Mesangial cell (primary cell): ENCODE measurements around the gene SNX21. TPM values are rescaled to one million over a fixed set of nuclear protein-coding genes. Genes with fewer than 3 reads are reported as not detected.

ENCODE experiments used
- total RNA-seq: library from RNA; depleted of rRNA; stranded (reverse); fragments of >200 nt; gene quantifications from 2 replicates; pipeline ENCODE4 v1.2.3, GENCODE V29; 2015

SNX21 gene, protein sequence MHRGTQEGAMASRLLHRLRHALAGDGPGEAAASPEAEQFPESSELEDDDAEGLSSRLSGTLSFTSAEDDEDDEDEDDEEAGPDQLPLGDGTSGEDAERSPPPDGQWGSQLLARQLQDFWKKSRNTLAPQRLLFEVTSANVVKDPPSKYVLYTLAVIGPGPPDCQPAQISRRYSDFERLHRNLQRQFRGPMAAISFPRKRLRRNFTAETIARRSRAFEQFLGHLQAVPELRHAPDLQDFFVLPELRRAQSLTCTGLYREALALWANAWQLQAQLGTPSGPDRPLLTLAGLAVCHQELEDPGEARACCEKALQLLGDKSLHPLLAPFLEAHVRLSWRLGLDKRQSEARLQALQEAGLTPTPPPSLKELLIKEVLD
- total RNA-seq: 31.1 and 40.7 TPM in 2 replicates

DNA sequence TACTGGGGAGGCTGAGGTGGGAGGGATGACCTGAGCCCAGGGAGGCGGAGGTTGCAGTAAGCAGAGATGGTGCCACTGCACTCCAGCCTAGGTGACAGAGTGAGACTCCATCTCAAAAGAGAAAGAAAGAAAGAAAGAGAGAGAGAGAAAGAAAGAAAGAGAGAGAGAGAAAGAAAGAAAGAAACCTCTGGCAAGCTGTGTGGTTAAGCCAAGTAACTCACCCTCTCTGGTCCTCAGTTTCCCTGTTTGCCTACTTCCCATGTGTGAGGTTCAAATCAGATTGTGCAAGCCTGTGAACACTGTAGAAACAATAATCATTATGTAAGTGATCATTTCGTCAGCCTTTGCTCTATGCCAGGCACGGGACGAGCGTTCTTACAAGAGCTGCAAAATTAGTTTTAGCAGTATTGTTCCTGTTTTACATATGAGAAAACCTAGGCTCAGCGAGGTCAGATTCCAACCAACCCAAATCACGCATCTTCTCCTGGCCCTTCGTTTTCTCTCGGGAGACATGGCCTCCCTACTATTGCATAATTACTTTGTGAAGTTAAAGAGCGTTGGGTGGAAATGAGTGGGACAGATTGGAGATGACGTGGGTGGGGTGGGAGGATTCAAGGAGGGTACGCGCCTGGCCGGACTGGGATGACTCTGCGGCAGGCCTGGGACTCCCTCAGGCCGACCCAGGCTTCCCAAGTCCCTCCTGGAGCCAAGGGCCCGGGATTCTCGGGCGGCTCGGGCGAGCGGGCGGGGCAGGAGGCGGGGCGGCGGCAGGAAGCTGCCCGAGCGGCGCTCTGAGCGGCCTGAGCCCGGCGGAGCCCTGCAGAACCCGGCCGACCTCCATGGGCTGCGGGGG, at the start of gene SNX21:
Gene SNX21, plus strand, starts transcription at position 770 of the 853 bp plus-strand sequence. CDS start 121 bp downstream, outside the sequence.

DNA sequence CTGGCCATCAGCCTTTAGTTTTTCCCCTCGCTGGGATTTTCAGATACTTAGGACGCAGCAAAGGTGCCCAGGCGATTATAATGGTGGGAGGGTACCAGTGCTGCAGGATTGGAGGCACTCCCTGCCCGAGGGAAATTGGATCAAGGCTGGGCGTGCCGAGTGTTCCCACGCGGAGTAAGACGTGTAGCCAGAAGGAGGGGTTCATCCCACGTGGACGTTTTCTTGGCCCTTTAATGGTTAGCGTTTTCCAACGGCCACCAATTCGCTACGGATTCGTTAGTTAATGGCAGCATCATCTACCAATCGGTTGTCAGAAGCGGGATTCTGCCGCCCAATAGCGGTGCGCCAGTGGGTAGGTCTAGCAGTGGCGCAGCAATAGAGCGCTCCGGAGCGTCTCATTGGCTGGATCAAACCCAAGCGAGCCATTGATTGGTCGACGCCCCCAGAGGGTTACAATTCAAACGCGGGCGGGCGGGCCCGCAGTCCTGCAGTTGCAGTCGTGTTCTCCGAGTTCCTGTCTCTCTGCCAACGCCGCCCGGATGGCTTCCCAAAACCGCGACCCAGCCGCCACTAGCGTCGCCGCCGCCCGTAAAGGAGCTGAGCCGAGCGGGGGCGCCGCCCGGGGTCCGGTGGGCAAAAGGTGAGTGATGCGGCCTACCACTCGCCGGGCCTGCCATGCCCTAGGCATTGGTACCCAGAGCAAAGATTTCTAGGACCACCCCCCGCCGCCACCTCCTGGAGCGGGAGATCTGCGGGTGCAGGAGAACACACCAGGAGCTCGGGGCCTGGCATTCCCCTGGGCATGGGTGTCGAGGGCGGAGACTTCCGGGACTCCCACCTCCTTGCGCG, 21.2 kb upstream of the SNX21 start, which contains the start of gene UBE2C:
Gene UBE2C, plus strand, starts transcription at position 488 of the 849 bp plus-strand sequence. Its CDS starts 52 bp downstream, at position 540.

DNA sequence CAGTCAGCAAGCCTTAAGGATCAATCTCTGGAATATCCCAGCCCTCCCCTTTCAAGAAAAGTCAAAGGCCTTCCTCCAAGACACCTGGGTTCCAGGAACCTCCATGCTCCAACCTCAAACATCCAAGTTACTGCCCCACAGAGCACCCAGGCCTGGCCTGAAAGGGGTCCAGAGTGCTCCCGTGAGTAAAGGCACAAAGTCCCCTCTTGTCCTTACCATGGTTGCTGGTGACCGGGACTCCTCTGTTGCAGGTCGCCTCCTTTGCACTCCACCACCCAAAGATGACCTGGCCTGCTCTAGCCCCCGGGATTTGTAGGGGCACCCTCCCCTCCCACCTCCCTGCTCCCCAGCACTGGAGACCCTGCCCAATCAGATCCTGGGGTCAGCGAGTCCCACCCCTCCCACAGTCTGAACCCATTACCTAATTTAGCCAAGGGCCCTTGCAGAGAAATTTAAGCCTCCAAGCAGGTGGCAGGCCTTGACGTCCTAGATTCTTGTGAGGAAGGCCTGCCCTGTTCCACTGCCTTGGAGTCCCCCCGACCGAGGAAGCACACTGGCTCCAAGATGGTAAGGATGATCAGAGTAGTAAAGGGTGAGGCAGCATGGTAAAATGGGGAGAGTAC, 6.5 kb upstream of the SNX21 start, which contains the start of gene TNNC2:
Gene TNNC2, minus strand, starts transcription at position 283 of the 623 bp plus-strand sequence. Its CDS starts 64 bp downstream, at position 219.

DNA sequence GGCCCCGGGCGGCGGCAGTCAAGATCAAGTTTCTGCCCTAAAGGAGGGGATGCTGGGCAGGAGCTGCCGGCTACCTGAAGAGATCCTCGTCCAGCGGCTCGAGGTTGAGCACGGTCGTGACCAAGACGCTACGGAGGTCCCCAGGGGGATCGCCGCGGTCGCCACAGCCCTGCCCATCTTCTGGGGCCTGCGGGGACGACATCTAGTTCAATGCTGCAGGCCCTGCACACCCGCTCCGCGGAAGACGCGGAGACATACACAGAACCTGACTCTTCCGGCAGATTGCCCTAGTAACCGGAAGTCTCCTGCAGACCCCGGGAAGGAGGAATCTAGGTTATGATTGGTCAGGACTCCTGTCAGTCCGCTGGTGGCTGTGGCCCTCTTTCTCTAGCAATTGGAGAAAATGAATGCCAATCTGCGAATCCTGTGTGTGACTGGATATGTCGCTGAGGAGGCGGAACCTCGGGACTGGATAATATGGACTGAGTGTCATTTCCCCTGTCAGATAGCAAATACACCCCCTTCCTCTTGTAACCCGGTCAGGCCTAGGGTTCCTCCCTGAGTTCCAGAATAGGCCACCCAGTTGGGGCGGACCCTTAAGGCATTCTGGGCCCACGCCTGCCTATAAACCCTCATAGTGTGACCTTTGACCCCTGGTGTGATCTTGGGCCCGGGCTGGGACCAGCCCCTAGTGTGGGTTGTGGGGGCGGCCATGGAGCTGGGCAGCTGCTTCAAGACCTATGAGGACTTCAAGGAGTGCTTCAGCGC, 23.7 kb downstream of the SNX21 start, which contains the start of the genes ACOT8 and ZSWIM3:
Gene ACOT8, minus strand, starts transcription at position 279 of the 768 bp plus-strand sequence. Its CDS starts 77 bp downstream, at position 202.
Gene ZSWIM3, plus strand, starts transcription at position 501 of the 768 bp plus-strand sequence. Its CDS starts 212 bp downstream, at position 713.

DNA sequence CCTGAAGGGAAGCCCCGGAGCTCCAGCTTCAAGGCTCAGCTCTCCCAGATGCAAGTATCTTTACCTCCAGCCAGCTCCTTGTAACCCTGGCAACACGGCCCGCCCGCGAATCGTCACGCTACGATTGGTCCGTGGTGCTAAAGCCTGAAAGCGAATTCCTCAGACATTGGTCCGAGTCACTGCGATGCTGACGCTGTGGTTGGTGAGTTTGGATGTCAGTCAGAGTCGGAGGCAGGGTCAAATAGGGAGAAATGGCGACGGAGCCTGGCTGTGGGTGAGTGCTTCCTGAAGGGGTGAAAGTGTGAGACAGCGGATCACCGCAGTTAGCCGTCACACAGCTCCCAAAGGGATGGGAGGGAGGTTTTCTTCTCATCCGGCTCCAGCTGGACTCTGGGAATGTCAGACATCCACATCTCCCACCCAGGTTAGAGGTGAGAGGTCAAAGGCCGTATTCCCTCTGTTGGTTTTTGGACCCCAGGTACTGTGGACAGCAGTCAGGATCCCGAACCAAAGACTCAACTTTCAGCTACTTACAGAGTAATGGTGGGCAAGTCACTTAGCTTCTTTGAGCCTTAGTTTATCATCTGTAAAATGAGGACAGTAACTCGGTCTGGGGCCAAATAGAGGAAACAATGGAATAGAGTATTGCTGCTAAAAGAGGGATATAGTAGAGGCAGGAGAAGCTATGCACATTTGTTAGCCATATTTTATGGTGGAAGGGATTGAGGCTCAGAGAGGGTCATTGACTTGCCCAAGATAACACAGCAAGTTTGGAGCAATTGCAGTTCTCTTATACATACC, 47.6 kb downstream of the SNX21 start, which contains the start of gene ZSWIM1:
Gene ZSWIM1, plus strand, starts transcription at position 240 of the 801 bp plus-strand sequence. CDS start 1,366 bp downstream, outside the sequence.

DNA sequence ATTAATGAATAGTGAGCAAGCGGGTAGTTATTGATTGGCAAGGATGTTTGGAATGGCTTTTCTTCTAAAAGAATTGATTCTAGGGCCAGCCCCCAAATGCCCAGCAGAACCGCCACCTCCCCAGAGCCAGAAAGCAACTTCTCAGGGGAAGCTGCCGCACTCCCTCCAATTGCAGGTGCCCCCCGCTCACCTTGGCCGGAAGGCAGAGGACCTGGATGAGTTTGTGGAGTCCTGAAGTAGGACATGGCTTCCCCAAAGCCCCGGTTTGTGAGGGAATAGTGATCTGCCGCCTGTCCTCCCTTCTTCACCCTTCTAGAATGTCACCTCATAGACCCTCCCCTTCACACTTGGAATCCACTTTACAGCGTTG, 53.7 kb downstream of the SNX21 start, which contains the start of gene SPATA25:
Gene SPATA25, minus strand, starts transcription at position 277 of the 370 bp plus-strand sequence. Its CDS starts 32 bp downstream, at position 245.

DNA sequence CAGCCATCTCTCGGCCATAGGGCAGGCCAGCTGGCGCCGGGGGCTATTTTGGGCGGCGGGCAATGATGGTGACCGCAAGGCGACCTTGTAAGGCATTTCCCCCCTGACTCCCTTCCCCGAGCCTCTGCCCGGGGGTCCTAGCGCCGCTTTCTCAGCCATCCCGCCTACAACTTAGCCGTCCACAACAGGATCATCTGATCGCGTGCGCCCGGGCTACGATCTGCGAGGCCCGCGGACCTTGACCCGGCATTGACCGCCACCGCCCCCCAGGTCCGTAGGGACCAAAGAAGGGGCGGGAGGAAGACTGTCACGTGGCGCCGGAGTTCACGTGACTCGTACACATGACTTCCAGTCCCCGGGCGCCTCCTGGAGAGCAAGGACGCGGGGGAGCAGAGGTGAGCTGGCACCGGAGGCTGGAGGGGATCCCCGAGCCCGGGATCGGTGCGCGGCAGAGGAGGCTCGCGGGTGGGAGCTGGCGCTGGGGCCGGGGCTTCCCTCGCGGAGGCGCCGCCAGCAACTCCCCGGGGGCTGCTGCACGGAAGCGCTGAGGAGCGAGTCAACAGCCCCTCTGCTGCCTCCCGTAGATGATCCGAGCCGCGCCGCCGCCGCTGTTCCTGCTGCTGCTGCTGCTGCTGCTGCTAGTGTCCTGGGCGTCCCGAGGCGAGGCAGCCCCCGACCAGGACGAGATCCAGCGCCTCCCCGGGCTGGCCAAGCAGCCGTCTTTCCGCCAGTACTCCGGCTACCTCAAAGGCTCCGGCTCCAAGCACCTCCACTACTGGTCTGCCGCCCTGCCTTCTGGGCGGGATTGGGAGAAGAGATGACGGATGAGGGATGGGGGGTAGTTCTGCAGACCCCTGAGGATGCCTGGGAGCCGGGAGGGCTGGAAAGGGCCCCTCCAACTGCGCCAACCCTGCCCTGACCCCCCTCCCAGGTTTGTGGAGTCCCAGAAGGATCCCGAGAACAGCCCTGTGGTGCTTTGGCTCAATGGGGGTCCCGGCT, 57.7 kb downstream of the SNX21 start, which contains the start of the genes CTSA and NEURL2:
Gene CTSA, plus strand, starts transcription at position 351 of the 999 bp plus-strand sequence. Its CDS starts 234 bp downstream, at position 585.
Gene NEURL2, minus strand, starts transcription at position 224 of the 999 bp plus-strand sequence. Its CDS starts 217 bp downstream, at position 7.

Other genes starting within 250 kb of the SNX21 start
- gene WFDC10A, start 204.1 kb upstream of the SNX21 start, total RNA-seq: not detected in 2 replicates
- not detected in 2 replicates for gene WFDC9, start 202.5 kb upstream of the SNX21 start, total RNA-seq
- gene WFDC11, start 163.6 kb upstream of the SNX21 start, total RNA-seq: not detected in 2 replicates
- gene WFDC13, start 131.8 kb upstream of the SNX21 start, total RNA-seq: not detected in 2 replicates
- gene WFDC10B, start 128.8 kb upstream of the SNX21 start, total RNA-seq: not detected in 2 replicates
- not detected in 2 replicates for gene SPINT4, start 111.5 kb upstream of the SNX21 start, total RNA-seq
- gene WFDC3, start 41.9 kb upstream of the SNX21 start, total RNA-seq: 1.1 TPM in 1 of 2 replicates, not detected in the other
- gene DNTTIP1, start 41.8 kb upstream of the SNX21 start, total RNA-seq: 24.7 and 36.3 TPM in 2 replicates
- 20.9 and 425 TPM in 2 replicates for gene UBE2C, start 21.2 kb upstream of the SNX21 start, total RNA-seq
- gene TNNC2, start 6.5 kb upstream of the SNX21 start, total RNA-seq: not detected in 2 replicates
- 36.0 and 46.5 TPM in 2 replicates for gene ACOT8, start 23.6 kb downstream of the SNX21 start, total RNA-seq
- 2.6 and 3.5 TPM in 2 replicates for gene ZSWIM3, start 23.8 kb downstream of the SNX21 start, total RNA-seq
- 14.7 and 17.7 TPM in 2 replicates for gene ZSWIM1, start 47.4 kb downstream of the SNX21 start, total RNA-seq
- gene SPATA25, start 53.8 kb downstream of the SNX21 start, total RNA-seq: 0.16 and 1.1 TPM in 2 replicates
- 2.8 and 9.5 TPM in 2 replicates for gene NEURL2, start 57.4 kb downstream of the SNX21 start, total RNA-seq
- gene CTSA, start 57.5 kb downstream of the SNX21 start, total RNA-seq: 70.9 and 232 TPM in 2 replicates
- gene PLTP, start 78.4 kb downstream of the SNX21 start, total RNA-seq: 42.2 and 122 TPM in 2 replicates
- gene PCIF1, start 100.9 kb downstream of the SNX21 start, total RNA-seq: 25.1 and 34.1 TPM in 2 replicates
- gene ZNF335, start 138.4 kb downstream of the SNX21 start, total RNA-seq: 16.1 and 18.0 TPM in 2 replicates
- gene MMP9, start 175.1 kb downstream of the SNX21 start, total RNA-seq: 0.65 TPM in 1 of 2 replicates, not detected in the other
- gene SLC12A5, start 195.4 kb downstream of the SNX21 start, total RNA-seq: 2.1 and 3.2 TPM in 2 replicates